DND-41 (cell line): ENCODE measurements around the gene GABRE.

ENCODE experiments used
- ATAC-seq: fragments of 200-7000 bp; cut with Tn5 transposase; 3 replicates; pipeline ENCODE4 v1.9.1; 2021; ENCODE audit warnings: low read depth; ENCODE audit not compliant: insufficient read depth
- DNase-seq: peaks from one replicate; pipeline ENCODE4 v3.0.0-alpha.2; 2020
- H2AFZ ChIP-seq: 2 replicates; pipeline ENCODE4 v1.6.0; 2012; ENCODE audit warnings: low read depth, low read length
- H3K27ac ChIP-seq: 2 replicates; pipeline ENCODE4 v1.5.1; 2012; ENCODE audit warnings: low read length, inconsistent platforms
- H3K27me3 ChIP-seq: fragments of 200-600 bp; sonication (generic); 2 replicates; pipeline ENCODE4 v1.6.0; 2012; ENCODE audit warnings: low read length, mild to moderate bottlenecking, inconsistent platforms; ENCODE audit not compliant: insufficient read depth, poor library complexity
- H3K36me3 ChIP-seq: 2 replicates; pipeline ENCODE4 v1.5.1; 2012; ENCODE audit warnings: low read length, inconsistent platforms; ENCODE audit not compliant: insufficient read depth
- H3K4me1 ChIP-seq: 2 replicates; pipeline ENCODE4 v1.5.1; 2012; ENCODE audit warnings: mild to moderate bottlenecking, low read length; ENCODE audit not compliant: insufficient read depth
- H3K4me2 ChIP-seq: 2 replicates; pipeline ENCODE4 v1.6.0; 2012; ENCODE audit warnings: mild to moderate bottlenecking, moderate library complexity, low read length, inconsistent platforms; ENCODE audit not compliant: insufficient read depth
- H3K4me3 ChIP-seq, 2 experiments: fragments of 200-600 bp in 1 of 2; shearing (Covaris generic) in 1 of 2; 2 replicates each; pipeline ENCODE4 v1.5.1; 2012 to 2016; ENCODE audit warnings: inconsistent platforms in 2 of 2, low read length in 2 of 2, mild to moderate bottlenecking in 2 of 2, low read depth in 1 of 2, moderate library complexity in 1 of 2
- H3K79me2 ChIP-seq: 2 replicates; pipeline ENCODE4 v1.6.0; 2012; ENCODE audit warnings: low read length, inconsistent platforms; ENCODE audit not compliant: insufficient read depth
- H3K9ac ChIP-seq: 2 replicates; pipeline ENCODE4 v1.6.0; 2012; ENCODE audit warnings: low read depth, mild to moderate bottlenecking, inconsistent platforms, low read length, moderate library complexity
- H3K9me3 ChIP-seq: 2 replicates; pipeline ENCODE4 v1.5.1; 2012; ENCODE audit warnings: low read length, moderate library complexity, mild to moderate bottlenecking, inconsistent platforms; ENCODE audit not compliant: insufficient read depth, severe bottlenecking
- H4K20me1 ChIP-seq: 2 replicates; pipeline ENCODE4 v1.6.0; 2012; ENCODE audit warnings: low read length; ENCODE audit not compliant: insufficient read depth
- CTCF ChIP-seq: IDR thresholded peaks from 2 replicates; pipeline ENCODE4 v1.5.1; 2012; ENCODE audit warnings: borderline replicate concordance, low read length, moderate library complexity, mild to moderate bottlenecking; ENCODE audit not compliant: poor library complexity, severe bottlenecking; ENCODE audit errors: extremely low read depth
- EZH2 ChIP-seq: IDR thresholded peaks from 3 replicates; pipeline ENCODE4 v1.6.1; 2012; ENCODE audit warnings: borderline replicate concordance, low read depth, mild to moderate bottlenecking, moderate library complexity, low read length, inconsistent platforms; ENCODE audit not compliant: severe bottlenecking

Gene GABRE

GRCh38 chrX:151958101-151958500 is 16.4 kb downstream of the GABRE start:
- Histone ChIP-seq H4K20me1 (no peaks in the 10 kb centered on the region), H3K4me1 (no peaks in the 10 kb centered on the region), H3K27me3 (no peaks in the 10 kb centered on the region), H3K4me2 (no peak overlapping the region), H2AFZ (no peak overlapping the region), H3K36me3 (no peaks in the 10 kb centered on the region), H3K27ac (no peak overlapping the region), H3K79me2 (no peaks in the 10 kb centered on the region), H3K4me3 (no peak overlapping the region), H3K9ac (no peak overlapping the region), H3K9me3 (no peaks in the 10 kb centered on the region)
- DNase-seq (no peak), ATAC-seq (no peak)
- TF ChIP-seq EZH2 (no peak), CTCF (no peak)

- H3K36me3 ChIP-seq = no peaks in the 10 kb centered on the region
Measured at GRCh38 chrX:151954730-151955129, 19.7 kb downstream of the GABRE start.

GRCh38 chrX:151938172-151938571 is 36.3 kb downstream of the GABRE start:
- no peaks in the 10 kb centered on the region for H3K4me1 ChIP-seq
- H3K4me3 ChIP-seq = no peak overlapping the region
- H4K20me1 ChIP-seq = no peaks in the 10 kb centered on the region
- ATAC-seq = no peak
- H3K36me3 ChIP-seq = no peaks in the 10 kb centered on the region
- H3K27me3 ChIP-seq = no peaks in the 10 kb centered on the region
- no peaks in the 10 kb centered on the region for H3K79me2 ChIP-seq
- no peak overlapping the region for H3K9ac ChIP-seq
- no peaks in the 10 kb centered on the region for H3K9me3 ChIP-seq
- no peak overlapping the region for H2AFZ ChIP-seq
- no peak overlapping the region for H3K4me2 ChIP-seq
- H3K27ac ChIP-seq = no peak overlapping the region
- TF ChIP-seq CTCF (no peak), EZH2 (no peak)
- DNase-seq = no peak

More at GRCh38 chrX:151954730-151955129, 19.7 kb downstream of the GABRE start:
- DNase-seq = no peak
- Histone ChIP-seq H3K4me1 (no peaks in the 10 kb centered on the region), H2AFZ (no peak overlapping the region), H3K27me3 (no peaks in the 10 kb centered on the region), H3K4me3 (no peak overlapping the region), H3K9ac (no peak overlapping the region), H3K79me2 (no peaks in the 10 kb centered on the region), H3K27ac (no peak overlapping the region), H3K9me3 (no peaks in the 10 kb centered on the region), H3K4me2 (no peak overlapping the region), H4K20me1 (no peaks in the 10 kb centered on the region)
- no peak for ATAC-seq
- no peak for TF ChIP-seq EZH2
- TF ChIP-seq CTCF = no peak

GRCh38 chrX:151935358-151935757 is 39.1 kb downstream of the GABRE start:
- no peak overlapping the region for H3K4me2 ChIP-seq
- H3K9me3 ChIP-seq = no peaks in the 10 kb centered on the region
- H2AFZ ChIP-seq = no peak overlapping the region
- H3K79me2 ChIP-seq = no peaks in the 10 kb centered on the region
- no peak for ATAC-seq
- TF ChIP-seq CTCF (no peak), EZH2 (no peak)
- H4K20me1 ChIP-seq = no peaks in the 10 kb centered on the region
- no peak overlapping the region for H3K9ac ChIP-seq
- no peak overlapping the region for H3K4me3 ChIP-seq
- H3K27me3 ChIP-seq = no peaks in the 10 kb centered on the region
- no peak for DNase-seq
- no peaks in the 10 kb centered on the region for H3K36me3 ChIP-seq
- H3K27ac ChIP-seq = no peak overlapping the region
- H3K4me1 ChIP-seq = no peaks in the 10 kb centered on the region
